T-helper 9 cell (primary cell): ENCODE results near the gene GSDME.
A peak's percentile ranks its signal among the peaks of the same experiment; 100 is the strongest.
"Not testable (repeated sequence)": the region's sequence is repeated elsewhere in the genome, so short reads cannot be mapped to it uniquely, and the experiment has no call there.

Experiments used
- DNase-seq: peaks from one replicate; pipeline ENCODE4 v3.0.0-alpha.2; 2020
- total RNA-seq, 2 donors: gene quantifications; one replicate each; lab custom pipeline; 2026; lab: John Stamatoyannopoulos, UW

Gene GSDME
- 0 to 1.1 reads per million in 2 donors for total RNA-seq

GRCh38 chr7:24757353-24758275 is at the start of gene GSDME:
TSS of gene GSDME (minus strand) at chr7:24757464. CDS start at chr7:24749774, 7,690 bp downstream.
- DNase-seq, result peak; percentile 3

GRCh38 chr7:24802300-24802699 is 45.0 kb upstream of the GSDME start:
- DNase-seq, result no peak

- no peak for DNase-seq
These were observed 44.6 kb upstream of the GSDME start for GRCh38 chr7:24801883-24802282.

GRCh38 chr7:24800667-24801066 is 43.4 kb upstream of the GSDME start:
- DNase-seq, result no peak

DNA sequence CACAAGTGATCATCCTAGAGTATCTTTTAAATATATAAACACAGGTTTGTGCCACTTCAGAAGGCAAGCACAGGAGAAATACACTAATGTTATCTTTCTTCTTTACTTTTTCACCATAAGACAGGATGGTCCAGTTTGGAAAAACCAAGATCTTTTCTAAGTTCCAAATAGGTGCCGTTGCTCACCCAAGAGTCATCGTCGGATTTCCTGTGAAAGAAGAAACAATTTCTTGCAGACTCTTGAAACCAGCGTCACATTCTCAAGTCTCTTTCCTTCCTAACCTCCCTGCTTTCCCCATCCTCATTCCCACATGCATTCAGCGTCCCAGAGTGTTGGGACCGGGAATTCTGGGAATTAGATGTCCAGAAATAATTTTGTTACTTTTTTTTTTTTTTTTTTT is 42.8 kb upstream of the GSDME start:
- no peak for DNase-seq

DNA sequence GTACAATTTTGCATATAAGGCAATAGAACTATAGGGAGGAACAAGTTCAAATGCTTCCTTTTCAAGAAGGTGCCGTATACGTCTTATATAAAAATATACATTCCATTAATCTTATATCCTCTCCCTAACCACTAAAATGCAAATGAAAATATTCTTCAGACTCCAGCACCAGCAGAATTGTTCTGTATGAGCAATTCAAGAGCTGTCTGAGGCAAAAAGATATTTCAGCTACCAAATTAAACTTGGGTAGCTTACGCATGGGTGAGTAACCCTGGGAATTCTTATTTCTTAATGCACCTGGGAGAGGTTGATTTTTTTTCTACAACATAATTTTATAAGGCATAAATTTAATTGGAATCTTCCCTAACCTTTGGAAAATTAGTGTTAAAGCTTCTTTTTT is 42.2 kb upstream of the GSDME start:
- no peak for DNase-seq

- DNase-seq, result no peak
These were observed 41.0 kb upstream of the GSDME start for GRCh38 chr7:24798261-24798660.

DNA sequence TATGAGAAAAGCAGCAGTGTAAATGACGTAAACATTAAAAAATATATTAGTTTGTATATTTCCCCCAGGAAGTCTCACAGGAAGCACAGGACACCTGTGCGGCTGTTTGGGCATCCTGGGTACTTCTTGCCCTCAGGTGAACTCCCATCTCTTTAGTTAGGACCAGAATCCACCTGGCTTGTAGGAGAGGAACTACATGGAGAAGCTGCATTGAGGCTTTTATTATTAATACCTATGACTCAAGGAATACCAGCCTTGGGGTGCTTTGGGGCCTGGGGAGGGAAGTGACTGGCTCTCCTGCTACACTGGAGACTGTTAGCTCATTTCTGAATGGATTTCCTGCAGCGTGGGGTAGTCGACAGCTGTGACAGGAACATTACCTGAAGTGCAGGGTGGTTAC is 40.0 kb upstream of the GSDME start:
- DNase-seq, result no peak

- DNase-seq, result no peak
These were observed 38.1 kb upstream of the GSDME start for GRCh38 chr7:24795407-24795767.

- DNase-seq, result not testable (repeated sequence)
These were observed 37.6 kb upstream of the GSDME start for GRCh38 chr7:24794751-24795406.

- no peak for DNase-seq
These were observed 36.9 kb upstream of the GSDME start for GRCh38 chr7:24793982-24794648.

DNA sequence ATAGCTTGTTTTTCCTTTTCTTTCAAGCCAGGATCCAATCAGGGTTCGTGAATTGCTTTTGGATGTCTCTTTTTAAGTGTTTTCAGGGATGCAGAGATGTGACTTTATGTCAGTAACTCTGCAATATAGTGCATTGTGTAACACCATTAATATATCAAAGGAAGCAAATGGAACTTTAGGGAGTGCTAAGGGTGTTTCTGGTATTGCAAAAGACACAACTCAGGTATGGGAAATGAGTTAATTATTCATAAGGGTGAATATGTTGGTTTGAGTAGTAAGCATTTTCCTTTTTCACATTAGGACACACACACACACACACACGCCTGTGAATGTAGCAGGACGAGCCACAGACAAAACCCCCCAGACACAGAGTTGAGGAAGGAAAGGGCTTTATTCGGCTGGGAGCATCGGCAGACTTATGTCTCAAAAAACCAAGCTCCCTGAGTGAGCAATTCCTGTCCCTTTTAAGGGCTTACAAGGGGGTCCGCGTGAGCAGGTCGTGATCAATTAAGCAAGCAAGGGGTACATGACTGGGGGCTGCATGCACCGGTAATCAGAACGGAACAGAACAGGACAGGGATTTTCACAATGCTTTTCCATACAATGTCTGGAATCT is 31.8 kb upstream of the GSDME start:
- DNase-seq, result no peak

GRCh38 chr7:24788075-24788474 is 30.8 kb upstream of the GSDME start:
- DNase-seq, result no peak

DNA sequence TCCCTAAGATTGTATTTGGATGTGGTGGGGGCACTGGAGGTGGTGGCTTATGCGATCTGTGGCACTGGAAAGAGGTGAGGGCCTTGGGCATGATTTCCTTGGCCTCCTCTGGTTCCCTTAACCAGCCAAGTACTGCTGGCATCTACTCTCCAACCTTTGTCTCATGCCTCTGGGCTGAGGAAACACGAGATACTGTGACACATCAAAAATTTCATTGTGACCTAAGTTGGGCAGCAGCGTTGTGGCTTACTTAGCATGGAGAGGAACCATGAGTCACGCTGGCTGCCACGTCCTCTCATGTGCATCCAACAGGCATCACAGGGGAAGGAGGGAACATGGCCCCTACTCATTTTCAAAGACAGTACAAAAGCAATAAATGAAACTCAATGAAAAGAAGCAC is 29.7 kb upstream of the GSDME start:
- no peak for DNase-seq

GRCh38 chr7:24786306-24786705 is 29.0 kb upstream of the GSDME start:
- no peak for DNase-seq

DNA sequence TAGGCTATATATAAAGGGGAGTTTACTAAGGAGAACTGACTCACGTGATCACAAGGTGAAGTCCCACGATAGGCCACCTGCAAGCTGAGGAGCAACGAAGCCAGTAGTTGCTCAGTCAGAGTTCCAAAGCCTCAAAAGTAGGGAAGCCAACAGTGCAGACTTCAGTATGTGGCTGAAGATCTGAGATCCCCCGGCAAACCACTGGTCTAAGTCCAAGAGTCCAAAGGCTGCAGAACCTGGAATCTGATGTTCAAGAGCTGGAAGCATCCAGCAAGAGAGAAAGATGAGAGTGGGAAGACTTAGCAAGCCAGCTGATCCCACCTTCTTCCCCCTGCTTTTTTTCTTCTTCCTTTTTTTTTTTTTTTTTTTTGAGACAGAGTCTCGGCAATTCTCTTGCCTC is 27.0 kb upstream of the GSDME start:
- DNase-seq, result no peak

DNA sequence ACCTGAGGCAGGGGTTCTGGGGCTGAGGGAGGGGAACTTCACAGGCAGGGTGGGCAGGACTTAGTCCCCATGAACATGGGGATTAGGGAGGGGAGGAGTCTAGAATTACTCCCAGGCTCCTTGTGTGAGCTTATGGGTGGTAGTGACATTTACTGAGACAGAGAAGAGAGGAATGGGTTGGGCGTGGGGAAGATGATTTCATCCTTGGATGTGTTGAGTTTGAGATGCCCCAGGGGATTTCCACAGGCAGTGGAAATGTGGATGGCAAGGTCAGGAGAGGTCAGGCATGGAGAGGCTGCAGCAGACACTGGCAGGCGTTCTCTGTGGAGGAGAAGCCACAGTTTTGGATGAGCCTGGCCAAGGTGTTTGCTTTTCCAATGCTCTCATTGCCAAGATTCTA is 26.4 kb upstream of the GSDME start:
- DNase-seq, result no peak

- DNase-seq, result no peak
These were observed 23.8 kb upstream of the GSDME start for GRCh38 chr7:24781106-24781505.

DNA sequence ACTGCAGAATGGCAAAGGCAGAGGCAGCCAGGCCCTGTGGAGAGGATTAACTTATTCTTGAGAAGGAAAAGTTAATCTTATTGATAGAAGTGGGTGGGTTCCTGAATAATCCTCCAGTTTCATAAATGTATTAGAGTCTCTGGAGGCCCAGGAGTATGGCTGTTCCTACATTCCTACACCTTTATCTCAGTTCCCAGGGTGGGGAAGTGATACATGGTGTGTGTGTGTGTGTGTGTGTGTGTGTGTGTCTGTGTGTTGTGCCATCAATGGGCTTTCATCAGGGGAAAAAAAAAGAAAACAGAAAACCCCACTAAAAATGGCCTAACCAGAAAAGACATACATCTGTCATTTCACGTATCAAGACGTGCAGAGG is 22.0 kb upstream of the GSDME start:
- no peak for DNase-seq

GRCh38 chr7:24778543-24779282 is 21.4 kb upstream of the GSDME start:
- DNase-seq, result no peak

DNA sequence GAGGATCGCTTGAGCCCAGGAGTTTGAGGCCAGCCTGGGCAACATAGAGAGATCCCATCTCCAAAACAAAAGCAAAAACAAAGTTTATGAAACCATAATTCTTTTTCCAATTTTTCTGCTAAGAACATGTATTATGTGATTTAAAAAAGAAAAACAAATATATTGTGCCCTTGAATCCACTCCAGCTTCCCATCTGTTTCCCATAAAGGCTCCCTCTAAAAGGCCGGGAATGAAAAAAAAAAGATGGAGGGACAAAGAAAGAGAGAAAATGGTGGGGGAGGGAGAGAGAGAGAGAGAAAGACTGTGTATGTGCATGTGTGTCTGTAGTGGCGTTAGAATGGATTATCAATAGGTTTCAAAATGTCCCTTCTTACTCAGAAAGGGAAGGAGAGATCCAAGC is 20.5 kb upstream of the GSDME start:
- DNase-seq, result no peak

DNA sequence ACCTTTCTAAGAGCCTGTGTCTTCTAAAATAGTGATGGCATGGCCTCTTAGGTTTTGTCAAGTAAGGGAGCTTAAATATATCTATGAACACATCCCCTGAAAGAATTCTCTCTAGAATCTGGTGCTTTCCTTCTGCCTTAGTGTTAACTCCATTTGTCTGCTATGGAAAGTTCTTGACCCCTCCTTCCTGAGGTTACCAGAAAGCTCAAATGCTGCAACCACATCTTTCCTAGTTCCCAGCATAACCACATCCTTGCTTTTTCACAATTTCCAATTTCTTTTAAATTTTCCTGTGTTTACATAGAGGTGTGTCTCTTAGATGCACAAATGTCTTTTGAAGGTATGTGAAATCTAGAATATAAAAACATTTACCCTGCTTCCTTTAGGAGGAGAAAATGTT is 16.4 kb upstream of the GSDME start:
- no peak for DNase-seq

- DNase-seq, result no peak
These were observed 12.6 kb upstream of the GSDME start for GRCh38 chr7:24769851-24770250.
